Lung (tissue), 16 donors: ENCODE results near the gene ASTN2. TPM values are rescaled to one million over a fixed set of nuclear protein-coding genes. Genes with fewer than 3 reads are reported as not detected.
A peak's percentile ranks its signal among the peaks of the same experiment; 100 is the strongest.

Experiments used
- ATAC-seq: fragments of 200-7000 bp; cut with Tn5 transposase; one replicate; pipeline ENCODE4 v1.9.1; 2020; ENCODE audit warnings: moderate number of reproducible peaks; ENCODE audit not compliant: insufficient read depth, low FRiP score
- DNase-seq, 3 donors: peaks; one replicate each; pipeline ENCODE4 v3.0.0-alpha.2; 2013 to 2017
- H3K27ac ChIP-seq, 2 donors: one replicate each; pipeline ENCODE4 v1.5.1; 2013; ENCODE audit warnings: mild to moderate bottlenecking in 2 of 2, moderate library complexity in 2 of 2, control low read depth in 1 of 2, inconsistent platforms in 1 of 2, low read depth in 1 of 2, low read length in 1 of 2
- H3K27me3 ChIP-seq, 3 donors: one replicate each; pipeline ENCODE4 v1.5.1; 2013; ENCODE audit warnings: low read length in 2 of 3; ENCODE audit not compliant: control insufficient read depth in 3 of 3, insufficient read depth in 3 of 3
- H3K36me3 ChIP-seq, 4 donors: one replicate each; pipeline ENCODE4 v1.5.1; 2013; ENCODE audit warnings: low read length in 4 of 4, mild to moderate bottlenecking in 1 of 4, moderate library complexity in 1 of 4; ENCODE audit not compliant: control insufficient read depth in 4 of 4, insufficient read depth in 4 of 4
- H3K4me1 ChIP-seq, 5 donors: one replicate each; pipeline ENCODE4 v1.5.1; 2013; ENCODE audit warnings: low read length in 5 of 5, mild to moderate bottlenecking in 2 of 5, moderate library complexity in 1 of 5; ENCODE audit not compliant: control insufficient read depth in 5 of 5, insufficient read depth in 5 of 5
- H3K4me3 ChIP-seq: one replicate; pipeline ENCODE4 v1.5.1; 2013; ENCODE audit warnings: mild to moderate bottlenecking, control low read depth, moderate library complexity
- H3K9ac ChIP-seq, 2 donors: one replicate each; pipeline ENCODE4 v1.5.1; 2013; ENCODE audit warnings: low read length in 2 of 2, control low read depth in 1 of 2; ENCODE audit not compliant: insufficient read depth in 1 of 2
- H3K9me3 ChIP-seq, 4 donors: one replicate each; pipeline ENCODE4 v1.5.1; 2013; ENCODE audit warnings: low read length in 3 of 4, mild to moderate bottlenecking in 1 of 4, moderate library complexity in 1 of 4; ENCODE audit not compliant: control insufficient read depth in 4 of 4, insufficient read depth in 3 of 4
- WGBS, 2 donors: extraction: QIAGEN DNeasy Blood & Tissue Kit; methylation state at CpG; one replicate each; pipeline ENCODE4 v1.1.7; 2013; 5-methylcytosine and 5-hydroxymethylcytosine counted together
- long read RNA-seq, 5 donors: transcript quantifications; one replicate each; lab custom pipeline, GENCODE V29; 2026
- polyA plus RNA-seq, 2 donors: library from polyadenylated mRNA; stranded (reverse); fragments of 200-250 nt; gene quantifications; one replicate each; pipeline ENCODE4 v1.2.1, GENCODE V29; 2013
- total RNA-seq, 2 donors: library from RNA; depleted of rRNA in 1 of 2; stranded (reverse); fragments of >200 nt in 1 of 2; gene quantifications; one replicate each; pipeline ENCODE4 v1.2.1, GENCODE V29; 2014 to 2021
- TF ChIP-seq, protein P1 (sequence below): IDR thresholded peaks from 2 replicates; pipeline ENCODE4 v1.5.1; 2012; ENCODE audit warnings: mild to moderate bottlenecking; ENCODE audit errors: control extremely low read depth, extremely low read depth
- donor health status: control.
- donor health status: control.
- donor health status: Bipolar disorder and iron deficiency.
- donor health status: healthy.
- donor health status: DM: yes; HTN: yes; CAD: no.

The ASTN2 gene, protein sequence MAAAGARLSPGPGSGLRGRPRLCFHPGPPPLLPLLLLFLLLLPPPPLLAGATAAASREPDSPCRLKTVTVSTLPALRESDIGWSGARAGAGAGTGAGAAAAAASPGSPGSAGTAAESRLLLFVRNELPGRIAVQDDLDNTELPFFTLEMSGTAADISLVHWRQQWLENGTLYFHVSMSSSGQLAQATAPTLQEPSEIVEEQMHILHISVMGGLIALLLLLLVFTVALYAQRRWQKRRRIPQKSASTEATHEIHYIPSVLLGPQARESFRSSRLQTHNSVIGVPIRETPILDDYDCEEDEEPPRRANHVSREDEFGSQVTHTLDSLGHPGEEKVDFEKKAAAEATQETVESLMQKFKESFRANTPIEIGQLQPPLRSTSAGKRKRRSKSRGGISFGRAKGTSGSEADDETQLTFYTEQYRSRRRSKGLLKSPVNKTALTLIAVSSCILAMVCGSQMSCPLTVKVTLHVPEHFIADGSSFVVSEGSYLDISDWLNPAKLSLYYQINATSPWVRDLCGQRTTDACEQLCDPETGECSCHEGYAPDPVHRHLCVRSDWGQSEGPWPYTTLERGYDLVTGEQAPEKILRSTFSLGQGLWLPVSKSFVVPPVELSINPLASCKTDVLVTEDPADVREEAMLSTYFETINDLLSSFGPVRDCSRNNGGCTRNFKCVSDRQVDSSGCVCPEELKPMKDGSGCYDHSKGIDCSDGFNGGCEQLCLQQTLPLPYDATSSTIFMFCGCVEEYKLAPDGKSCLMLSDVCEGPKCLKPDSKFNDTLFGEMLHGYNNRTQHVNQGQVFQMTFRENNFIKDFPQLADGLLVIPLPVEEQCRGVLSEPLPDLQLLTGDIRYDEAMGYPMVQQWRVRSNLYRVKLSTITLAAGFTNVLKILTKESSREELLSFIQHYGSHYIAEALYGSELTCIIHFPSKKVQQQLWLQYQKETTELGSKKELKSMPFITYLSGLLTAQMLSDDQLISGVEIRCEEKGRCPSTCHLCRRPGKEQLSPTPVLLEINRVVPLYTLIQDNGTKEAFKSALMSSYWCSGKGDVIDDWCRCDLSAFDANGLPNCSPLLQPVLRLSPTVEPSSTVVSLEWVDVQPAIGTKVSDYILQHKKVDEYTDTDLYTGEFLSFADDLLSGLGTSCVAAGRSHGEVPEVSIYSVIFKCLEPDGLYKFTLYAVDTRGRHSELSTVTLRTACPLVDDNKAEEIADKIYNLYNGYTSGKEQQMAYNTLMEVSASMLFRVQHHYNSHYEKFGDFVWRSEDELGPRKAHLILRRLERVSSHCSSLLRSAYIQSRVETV (N-terminal part only)
- total RNA-seq, result 1 to 10 TPM; 5.0 to 7.0 TPM
- polyA plus RNA-seq, result 1 to 10 TPM; 1.4 to 1.7 TPM
- long read RNA-seq, donor 1, result 0 reads
- long read RNA-seq, donor 2, result 0 reads
- long read RNA-seq, donor 3, result 0 reads
- long read RNA-seq, donor 4, result 0 reads
- long read RNA-seq, donor 5, result 0 reads

DNA sequence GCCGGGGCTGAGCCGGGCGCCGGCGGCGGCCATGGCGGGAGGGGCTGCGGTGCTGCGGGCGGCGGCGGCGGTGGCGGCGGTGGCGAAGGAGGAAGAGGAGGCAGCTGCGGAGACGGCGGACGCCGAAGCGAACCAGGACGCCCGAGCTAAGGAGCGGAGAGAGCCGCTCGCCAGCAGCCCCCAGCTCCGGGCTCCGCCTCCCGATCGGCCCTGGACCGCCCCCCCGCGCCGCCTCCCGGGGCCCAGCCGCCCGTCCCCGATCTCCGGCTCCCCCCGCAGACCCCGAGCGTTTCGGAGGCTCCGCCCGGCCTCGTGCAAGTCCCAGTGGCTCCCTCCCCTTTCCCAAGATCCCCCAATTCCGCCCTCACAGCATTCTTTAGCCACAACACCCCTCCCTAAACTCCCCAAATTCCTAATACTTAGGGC, at the start of gene ASTN2:
Gene ASTN2 (minus strand): TSS at position 152 of the 426 bp plus-strand sequence. CDS start 119 bp downstream, at position 33.
- no peaks in the 10 kb centered on the region for H3K36me3 ChIP-seq
- H3K4me1 ChIP-seq, result peaks cover 0 to 17% (median 7%) of the 10 kb centered on the region in 5 donors
- H3K9ac ChIP-seq, result no peak within 1 kb of the TSS
- peak within 1 kb of the TSS; percentile 26 for H3K4me3 ChIP-seq
- TF ChIP-seq, protein P1, sequence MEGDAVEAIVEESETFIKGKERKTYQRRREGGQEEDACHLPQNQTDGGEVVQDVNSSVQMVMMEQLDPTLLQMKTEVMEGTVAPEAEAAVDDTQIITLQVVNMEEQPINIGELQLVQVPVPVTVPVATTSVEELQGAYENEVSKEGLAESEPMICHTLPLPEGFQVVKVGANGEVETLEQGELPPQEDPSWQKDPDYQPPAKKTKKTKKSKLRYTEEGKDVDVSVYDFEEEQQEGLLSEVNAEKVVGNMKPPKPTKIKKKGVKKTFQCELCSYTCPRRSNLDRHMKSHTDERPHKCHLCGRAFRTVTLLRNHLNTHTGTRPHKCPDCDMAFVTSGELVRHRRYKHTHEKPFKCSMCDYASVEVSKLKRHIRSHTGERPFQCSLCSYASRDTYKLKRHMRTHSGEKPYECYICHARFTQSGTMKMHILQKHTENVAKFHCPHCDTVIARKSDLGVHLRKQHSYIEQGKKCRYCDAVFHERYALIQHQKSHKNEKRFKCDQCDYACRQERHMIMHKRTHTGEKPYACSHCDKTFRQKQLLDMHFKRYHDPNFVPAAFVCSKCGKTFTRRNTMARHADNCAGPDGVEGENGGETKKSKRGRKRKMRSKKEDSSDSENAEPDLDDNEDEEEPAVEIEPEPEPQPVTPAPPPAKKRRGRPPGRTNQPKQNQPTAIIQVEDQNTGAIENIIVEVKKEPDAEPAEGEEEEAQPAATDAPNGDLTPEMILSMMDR, result no peak
- no peak within 1 kb of the TSS for H3K27ac ChIP-seq
- WGBS, 2 donors, result 0% methylated on average over 25 to 48 of the region's 48 CpGs
- ATAC-seq, result no peak
- peaks cover 0 to 5% (median 0%) of the 10 kb centered on the region in 4 donors for H3K9me3 ChIP-seq
- peak; percentile 34 to 64 (median 58) for DNase-seq
- peaks cover 22 to 76% (median 71%) of the 10 kb centered on the region in 3 donors for H3K27me3 ChIP-seq

DNA sequence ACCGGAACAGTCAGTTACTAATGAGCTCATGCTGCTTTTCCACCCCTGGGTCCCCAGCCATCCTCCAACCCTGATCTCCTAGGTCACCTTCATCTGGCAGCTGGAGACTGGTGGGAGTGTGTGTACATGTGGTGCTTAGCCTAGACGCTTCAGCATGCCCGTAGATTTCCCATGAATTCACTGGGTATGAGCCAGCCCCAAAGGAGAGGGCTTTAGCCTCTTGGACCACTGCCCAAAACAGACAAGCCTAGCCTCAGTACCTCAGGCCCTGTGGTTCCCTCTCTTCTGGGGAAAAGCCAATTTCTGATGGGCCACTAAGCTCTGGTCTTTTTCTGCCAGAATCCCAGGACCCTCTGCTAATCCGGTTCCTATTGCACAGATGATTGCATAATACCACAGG, 48.0 kb upstream of the ASTN2 start:
- DNase-seq (no peak), ATAC-seq (no peak)
- no peaks in the 10 kb centered on the region for H3K36me3 ChIP-seq
- TF ChIP-seq, protein P1, result no peak
- H3K27me3 ChIP-seq, result peaks cover 0 to 2% (median 0%) of the 10 kb centered on the region in 3 donors
- H3K4me1 ChIP-seq, result no peaks in the 10 kb centered on the region
- H3K9me3 ChIP-seq, result no peaks in the 10 kb centered on the region
- H3K27ac ChIP-seq, result no peak overlapping the region
- H3K9ac ChIP-seq, result no peak overlapping the region
- 63 to 77% methylated on average over 4 of the region's 4 CpGs for WGBS, 2 donors
- no peak overlapping the region for H3K4me3 ChIP-seq

DNA sequence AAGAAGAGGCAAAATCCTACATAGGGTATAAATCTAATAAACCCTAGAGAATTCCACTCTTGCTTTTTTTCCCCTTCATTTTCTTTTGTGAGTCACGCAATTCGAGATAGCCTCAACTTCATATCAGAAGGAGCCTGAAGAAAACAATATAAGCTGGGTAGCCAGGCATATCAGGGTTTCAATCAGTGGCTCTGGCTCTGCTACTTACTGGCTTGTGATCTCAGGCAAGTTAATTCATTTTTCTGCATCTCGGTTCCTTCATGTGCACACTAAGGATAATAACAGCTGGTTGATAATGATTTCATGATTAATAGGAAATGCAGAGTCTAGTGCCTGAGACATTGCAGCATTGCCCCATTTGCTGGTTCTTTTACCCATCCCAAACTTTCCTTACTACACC, 46.5 kb upstream of the ASTN2 start:
- no peak for DNase-seq
- Histone ChIP-seq H3K27ac (no peak overlapping the region), H3K9me3 (no peaks in the 10 kb centered on the region), H3K9ac (no peak overlapping the region), H3K36me3 (no peaks in the 10 kb centered on the region), H3K4me1 (no peaks in the 10 kb centered on the region), H3K27me3 (no peaks in the 10 kb centered on the region), H3K4me3 (no peak overlapping the region)
- WGBS, 2 donors, result 78 to 95% methylated on average over 3 of the region's 3 CpGs
- TF ChIP-seq, protein P1, result no peak
- no peak for ATAC-seq
